ENCODE data around the gene MYBPC3. TPM values are rescaled to one million over a fixed set of nuclear protein-coding genes. Genes with fewer than 3 reads are reported as not detected.

Gene MYBPC3
- total and polyA plus RNA-seq, 4 donors, result 0.89 to 3.4 (median 1.0) TPM

GRCh38 chr11:47338396-47339241 lies 13.9 kb downstream of the MYBPC3 start:
- DNase-seq, result no peak
- TF ChIP-seq CTCF (IDR thresholded peaks at IDR 0.05; ENCODE audit: control extremely low read depth, extremely low read depth), result no peak
- no peak overlapping the region for H3K4me3 ChIP-seq
- peak overlapping the region in 1 of 2 donors; percentile 12 for H3K27ac ChIP-seq (ENCODE audit: low read depth in 1 of 2, low read length in 1 of 2)
- H3K9me3 ChIP-seq (ENCODE audit: control insufficient read depth in 4 of 4, insufficient read depth in 3 of 4, low read length in 3 of 4), result no peaks in the 10 kb centered on the region
- H3K36me3 ChIP-seq (ENCODE audit: control insufficient read depth in 4 of 4, insufficient read depth in 4 of 4, low read length in 4 of 4), result peaks cover 0 to 2% (median 0%) of the 10 kb centered on the region in 4 donors
- no peak for ATAC-seq (ENCODE audit: insufficient read depth, low FRiP score)
- no peaks in the 10 kb centered on the region for H3K4me1 ChIP-seq (ENCODE audit: control insufficient read depth in 5 of 5, insufficient read depth in 5 of 5, low read length in 5 of 5)
- 89 to 93% methylated on average over 27 of the region's 27 CpGs for WGBS, 2 donors
- no peaks in the 10 kb centered on the region for H3K27me3 ChIP-seq (ENCODE audit: control insufficient read depth in 3 of 3, insufficient read depth in 3 of 3, low read length in 2 of 3)
- H3K9ac ChIP-seq (ENCODE audit: insufficient read depth in 1 of 2, low read length in 2 of 2), result no peak overlapping the region

GRCh38 chr11:47337229-47337924 lies 15.1 kb downstream of the MYBPC3 start:
- WGBS, 2 donors, result 90 to 92% methylated on average over 34 of the region's 34 CpGs
- H3K27me3 ChIP-seq (ENCODE audit: control insufficient read depth in 3 of 3, insufficient read depth in 3 of 3, low read length in 2 of 3), result no peaks in the 10 kb centered on the region
- DNase-seq, result no peak
- no peaks in the 10 kb centered on the region for H3K36me3 ChIP-seq (ENCODE audit: control insufficient read depth in 4 of 4, insufficient read depth in 4 of 4, low read length in 4 of 4)
- no peak for ATAC-seq (ENCODE audit: insufficient read depth, low FRiP score)
- no peak overlapping the region for H3K9ac ChIP-seq (ENCODE audit: insufficient read depth in 1 of 2, low read length in 2 of 2)
- no peaks in the 10 kb centered on the region for H3K4me1 ChIP-seq (ENCODE audit: control insufficient read depth in 5 of 5, insufficient read depth in 5 of 5, low read length in 5 of 5)
- H3K4me3 ChIP-seq, result no peak overlapping the region
- H3K27ac ChIP-seq (ENCODE audit: low read depth in 1 of 2, low read length in 1 of 2), result no peak overlapping the region
- TF ChIP-seq CTCF (IDR thresholded peaks at IDR 0.05; ENCODE audit: control extremely low read depth, extremely low read depth), result no peak
- H3K9me3 ChIP-seq (ENCODE audit: control insufficient read depth in 4 of 4, insufficient read depth in 3 of 4, low read length in 3 of 4), result no peaks in the 10 kb centered on the region

GRCh38 chr11:47336595-47336994 lies 15.9 kb downstream of the MYBPC3 start:
- WGBS, 2 donors, result 91 to 92% methylated on average over 4 of the region's 4 CpGs
- Histone ChIP-seq H3K27me3 (ENCODE audit: control insufficient read depth in 3 of 3, insufficient read depth in 3 of 3, low read length in 2 of 3) (no peaks in the 10 kb centered on the region), H3K27ac (ENCODE audit: low read depth in 1 of 2, low read length in 1 of 2) (no peak overlapping the region), H3K4me3 (no peak overlapping the region), H3K4me1 (ENCODE audit: control insufficient read depth in 5 of 5, insufficient read depth in 5 of 5, low read length in 5 of 5) (no peaks in the 10 kb centered on the region), H3K36me3 (ENCODE audit: control insufficient read depth in 4 of 4, insufficient read depth in 4 of 4, low read length in 4 of 4) (no peaks in the 10 kb centered on the region), H3K9ac (ENCODE audit: insufficient read depth in 1 of 2, low read length in 2 of 2) (no peak overlapping the region), H3K9me3 (ENCODE audit: control insufficient read depth in 4 of 4, insufficient read depth in 3 of 4, low read length in 3 of 4) (no peaks in the 10 kb centered on the region)
- ATAC-seq (ENCODE audit: insufficient read depth, low FRiP score), result no peak
- DNase-seq, result no peak
- TF ChIP-seq CTCF (IDR thresholded peaks at IDR 0.05; ENCODE audit: control extremely low read depth, extremely low read depth), result no peak
